Panc1 (cell line): ENCODE results near the gene ZNF785. TPM values are rescaled to one million over a fixed set of nuclear protein-coding genes. Genes with fewer than 3 reads are reported as not detected.
A peak's percentile ranks its signal among the peaks of the same experiment; 100 is the strongest.
"Not testable (repeated sequence)": the region's sequence is repeated elsewhere in the genome, so short reads cannot be mapped to it uniquely, and the experiment has no call there.

Source experiments
- ATAC-seq: fragments of 200-7000 bp; cut with Tn5 transposase; 2 replicates; pipeline ENCODE4 v1.9.1; 2020; ENCODE audit warnings: mild to moderate bottlenecking, moderate library complexity
- BruUV-seq: library from RNA; stranded (reverse); fragments of 400-500 nt; replicated peaks from 2 replicates; lab custom pipeline; 2021; lab: Mats Ljungman, UMichigan
- CTCF ChIA-PET: fragments of 300-600 bp; sonication (Branson Sonifier 250); formaldehyde crosslinking; loops from one replicate; lab custom pipeline; 2022; ENCODE audit warnings: antibody characterized with exemption; lab: Charles Lee
- POLR2A ChIA-PET: fragments of 300-600 bp; sonication (Branson Sonifier 250); formaldehyde crosslinking; loops from one replicate; lab custom pipeline; 2022; ENCODE audit warnings: antibody characterized with exemption; lab: Charles Lee
- DNase-seq: peaks from one replicate; pipeline ENCODE4 v3.0.0-alpha.2; 2010; ENCODE audit warnings: low read depth, low spot score
- H3K27ac ChIP-seq: 2 replicates; pipeline ENCODE4 v1.5.1; 2011; ENCODE audit warnings: mild to moderate bottlenecking, low read length, inconsistent platforms
- H3K27me3 ChIP-seq: fragments of 200-500 bp; sonication (Bioruptor generic); 2 replicates; pipeline ENCODE4 v1.6.0; 2014; ENCODE audit warnings: low read length, inconsistent platforms; ENCODE audit not compliant: control insufficient read depth, insufficient read depth
- H3K36me3 ChIP-seq: fragments of 200-500 bp; sonication (Bioruptor generic); 2 replicates; pipeline ENCODE4 v1.5.1; 2014; ENCODE audit warnings: inconsistent platforms, mild to moderate bottlenecking, low read length, moderate library complexity; ENCODE audit not compliant: control insufficient read depth, insufficient read depth
- H3K4me1 ChIP-seq: 2 replicates; pipeline ENCODE4 v1.5.1; 2011; ENCODE audit warnings: inconsistent platforms, mild to moderate bottlenecking, low read length, moderate library complexity; ENCODE audit not compliant: control insufficient read depth, insufficient read depth
- H3K4me3 ChIP-seq, 2 experiments: 2 replicates each; pipeline ENCODE4 v1.5.1; 2011 to 2012; ENCODE audit warnings: low read depth in 2 of 2, low read length in 2 of 2, mild to moderate bottlenecking in 2 of 2, inconsistent platforms in 1 of 2, moderate library complexity in 1 of 2
- H3K9me3 ChIP-seq: fragments of 200-500 bp; sonication (Bioruptor generic); 2 replicates; pipeline ENCODE4 v1.5.1; 2014; ENCODE audit warnings: low read depth, mild to moderate bottlenecking, inconsistent platforms, low read length, moderate library complexity; ENCODE audit not compliant: control insufficient read depth, insufficient read depth
- CTCF ChIP-seq: fragments of 450-650 bp; IDR thresholded peaks from 2 replicates; pipeline ENCODE4 v1.5.1; 2017; ENCODE audit warnings: mild to moderate bottlenecking
- POLR2AphosphoS5 ChIP-seq: IDR thresholded peaks from 2 replicates; pipeline ENCODE4 v1.6.1; 2012; ENCODE audit warnings: mild to moderate bottlenecking, low read depth, low read length, moderate library complexity
- REST ChIP-seq, 2 experiments: IDR thresholded peaks; 2 replicates each; pipeline ENCODE4 v1.6.1; 2011 to 2012; ENCODE audit warnings: low read depth in 2 of 2, control low read depth in 1 of 2, low read length in 1 of 2, mild to moderate bottlenecking in 1 of 2, moderate library complexity in 1 of 2; ENCODE audit not compliant: insufficient read depth in 1 of 2
- SIN3A ChIP-seq: IDR thresholded peaks from 2 replicates; pipeline ENCODE4 v1.6.1; 2012; ENCODE audit warnings: low read depth, mild to moderate bottlenecking, low read length, moderate library complexity, borderline replicate concordance; ENCODE audit not compliant: insufficient read depth
- TCF7L2 ChIP-seq: IDR thresholded peaks from 2 replicates; pipeline ENCODE4 v1.6.1; 2011; ENCODE audit warnings: mild to moderate bottlenecking, low read depth, low read length, inconsistent platforms
- in situ Hi-C: cut with HindIII; loops from 2 replicates; pipeline ENCODE4 v1.10.0; 2016; ENCODE audit warnings: low sequenced_read_pairs, low pct_unique_long_range_greater_than_20kb
- intact Hi-C: fragments of 100-400 bp; cut with micrococcal nuclease; formaldehyde crosslinking; loops from one replicate; pipeline ENCODE4 v1.10.0; 2022; ENCODE audit not compliant: unreplicated experiment
- total RNA-seq: library from RNA; stranded (reverse); gene quantifications from one replicate; pipeline ENCODE4 v1.2.1, GENCODE V29; 2021; ENCODE audit not compliant: unreplicated experiment

The ZNF785 gene
- total RNA-seq, 1 experiment from 2014 or later, result 6.2 TPM

- no peaks in the 10 kb centered on the region for H3K36me3 ChIP-seq
- H3K27ac ChIP-seq, result no peak overlapping the region
- H3K4me1 ChIP-seq, result peaks cover 17% of the 10 kb centered on the region
- no TSS peak for BruUV-seq
- ATAC-seq (no peak), DNase-seq (no peak)
- no peaks in the 10 kb centered on the region for H3K27me3 ChIP-seq
- CTCF ChIA-PET, result no interaction called here
- intact Hi-C loops (no loop called here), in situ Hi-C loops (no loop called here)
- no peak overlapping the region for H3K4me3 ChIP-seq
- no peaks in the 10 kb centered on the region for H3K9me3 ChIP-seq
- POLR2A ChIA-PET, result no interaction called here
- TF ChIP-seq TCF7L2 (no peak), POLR2AphosphoS5 (no peak), SIN3A (no peak), REST (IDR thresholded peaks at IDR 0.05; ENCODE audit: insufficient read depth in 1 of 2, low read depth in 2 of 2, low read length in 1 of 2) (no peak), CTCF (no peak)
Measured at GRCh38 chr16:30539000-30539964, 46.2 kb downstream of the ZNF785 start.

- DNase-seq, in situ Hi-C loops, H3K9me3 ChIP-seq, BruUV-seq, H3K4me3 ChIP-seq, intact Hi-C loops, ATAC-seq, H3K27me3 ChIP-seq, H3K36me3 ChIP-seq: not testable (repeated sequence)
- ChIA-PET CTCF (interaction anchor here (0.7 to 1.6 kb wide), 3 partner anchors 25 to 114 kb away, joined by 3 to 5 read pairs (median 3); partner anchors contain the start of genes DCTPP1 and PRR14), POLR2A (interaction anchor here (0.6 kb wide), 1 partner anchor 159 kb away, joined by 8 read pairs; no protein-coding TSS in a partner anchor)
- Histone ChIP-seq H3K27ac (peak overlapping the region; percentile 99; the same call in 1 of the 2 replicates), H3K4me1 (peaks cover 19% of the 10 kb centered on the region)
Measured at GRCh38 chr16:30536391-30537024, 49.0 kb downstream of the ZNF785 start.
